T-cell (primary cell): Measurements from ENCODE around the gene CDH13. TPM values are rescaled to one million over a fixed set of nuclear protein-coding genes. Genes with fewer than 3 reads are reported as not detected.

Experiments
- ATAC-seq, 4 experiments: fragments of 200-7000 bp in 3 of 4; fragments of 150-1000 bp in 1 of 4; cut with Tn5 transposase; replicated peaks in 1 of 4; 1 replicate in 3 of 4; 2 replicates in 1 of 4; pipeline ENCODE4 v1.10.0; 2021; ENCODE audit warnings: moderate library complexity in 3 of 4, mild to moderate bottlenecking in 2 of 4, moderate number of reproducible peaks in 1 of 4
- CTCF ChIA-PET, 2 donors: fragments of 300-600 bp; sonication (Branson Sonifier 250); formaldehyde crosslinking; loops; one replicate each; lab custom pipeline; 2022; ENCODE audit warnings: antibody characterized with exemption in 2 of 2; lab: Charles Lee
- POLR2A ChIA-PET, 2 donors: fragments of 300-600 bp; sonication (Branson Sonifier 250); formaldehyde crosslinking; loops; one replicate each; lab custom pipeline; 2022; ENCODE audit warnings: antibody characterized with exemption in 2 of 2; lab: Charles Lee
- DNase-seq, 35 experiments: peaks; one replicate each; pipeline versions ENCODE4 v3.0.0 to v3.0.0-alpha.2; 2013 to 2023
- H3K27ac ChIP-seq: one replicate; pipeline ENCODE4 v1.5.1; 2013; ENCODE audit warnings: low read length
- H3K27me3 ChIP-seq, 2 experiments: replicated peaks in 1 of 2; 1 replicate in 1 of 2; 2 replicates in 1 of 2; pipeline versions ENCODE4 v1.6.1 to v1.7.0; 2013; ENCODE audit warnings: low read length in 1 of 2, mixed read lengths in 1 of 2; ENCODE audit not compliant: control insufficient read depth in 2 of 2, insufficient read depth in 2 of 2; ENCODE audit errors: extremely low read depth in 1 of 2
- H3K36me3 ChIP-seq, 2 donors: 1 replicate in 1 of 2; 2 replicates in 1 of 2; pipeline versions ENCODE4 v1.6.1 to v1.7.0; 2013; ENCODE audit warnings: low read length in 1 of 2; ENCODE audit not compliant: control insufficient read depth in 2 of 2, insufficient read depth in 1 of 2; ENCODE audit errors: extremely low read depth in 1 of 2
- H3K4me1 ChIP-seq, 2 experiments: 1 replicate in 1 of 2; 2 replicates in 1 of 2; pipeline versions ENCODE4 v1.6.1 to v1.7.0; 2013; ENCODE audit warnings: low read length in 2 of 2, mixed read lengths in 1 of 2; ENCODE audit not compliant: insufficient read depth in 2 of 2, control insufficient read depth in 1 of 2; ENCODE audit errors: extremely low read depth in 1 of 2
- H3K4me3 ChIP-seq, 2 donors: 1 replicate in 1 of 2; 2 replicates in 1 of 2; pipeline versions ENCODE4 v1.5.1 to v1.7.0; 2013; ENCODE audit warnings: mild to moderate bottlenecking in 2 of 2, low read length in 1 of 2, moderate library complexity in 1 of 2; ENCODE audit not compliant: control insufficient read depth in 1 of 2; ENCODE audit errors: extremely low read depth in 1 of 2
- H3K9me3 ChIP-seq: 2 replicates; pipeline ENCODE4 v1.7.0; 2013
- H3K27ac Mint-ChIP-seq, 2 donors: one replicate each; pipeline ENCODE4 v1.8.0; 2020 to 2021; ENCODE audit warnings: mild to moderate bottlenecking in 2 of 2, mixed read lengths in 2 of 2
- H3K27me3 Mint-ChIP-seq, 2 donors: one replicate each; pipeline ENCODE4 v1.8.0; 2021 to 2022; ENCODE audit warnings: mixed read lengths in 2 of 2
- H3K36me3 Mint-ChIP-seq: one replicate; pipeline ENCODE4 v1.8.0; 2021; ENCODE audit warnings: mixed read lengths
- H3K4me1 Mint-ChIP-seq, 3 donors: one replicate each; pipeline ENCODE4 v1.8.0; 2020 to 2022; ENCODE audit warnings: mixed read lengths in 3 of 3, mild to moderate bottlenecking in 1 of 3
- H3K4me3 Mint-ChIP-seq, 3 donors: one replicate each; pipeline ENCODE4 v1.8.0; 2020 to 2022; ENCODE audit warnings: mild to moderate bottlenecking in 3 of 3, mixed read lengths in 3 of 3, moderate library complexity in 3 of 3
- H3K9me3 Mint-ChIP-seq, 3 donors: one replicate each; pipeline ENCODE4 v1.8.0; 2020 to 2022; ENCODE audit warnings: mixed read lengths in 3 of 3
- WGBS: methylation state at CpG from one replicate; pipeline ENCODE4 v1.1.5; 2013; ENCODE audit warnings: missing lambda C conversion rate; ENCODE audit not compliant: insufficient coverage; 5-methylcytosine and 5-hydroxymethylcytosine counted together
- total RNA-seq, 35 experiments: library from RNA in 6 of 35; stranded (reverse) in 6 of 35; fragments of 120-200 nt in 1 of 35; gene quantifications; one replicate each; pipeline versions ENCODE4 v1.2.1 to v1.2.4 and lab custom pipeline; 2013 to 2026

Gene CDH13
- total RNA-seq, 5 donors from 2014 or later (not counting 1 experiment from before 2014, with no cell fraction given), result not detected

DNA sequence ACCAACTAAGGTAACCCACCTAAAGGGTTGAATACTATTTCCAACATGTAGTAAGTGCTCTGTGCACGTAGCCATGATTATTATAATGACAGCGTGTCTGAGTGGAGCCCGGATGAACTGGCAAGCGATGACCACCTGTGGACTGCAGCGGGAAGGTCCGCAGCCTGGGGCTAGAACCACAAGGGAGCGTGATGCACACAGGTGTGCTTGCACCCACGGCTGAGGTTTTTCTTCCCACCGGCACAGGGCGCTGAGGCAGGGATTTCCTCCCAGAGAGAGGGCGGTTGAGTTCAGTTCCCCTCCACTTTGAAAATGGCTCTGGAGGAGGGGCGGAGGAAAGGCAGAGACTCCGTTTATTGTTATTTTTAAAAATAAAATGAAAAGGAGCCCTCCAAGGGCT lies 959.3 kb downstream of the CDH13 start:
- ATAC-seq (no peak), DNase-seq (no peak)
- Mint-ChIP-seq H3K4me1 (no peaks in the 10 kb centered on the region), H3K27me3 (no peaks in the 10 kb centered on the region), H3K9me3 (no peaks in the 10 kb centered on the region), H3K4me3 (no peak overlapping the region), H3K36me3 (no peaks in the 10 kb centered on the region), H3K27ac (no peak overlapping the region)
- no peaks in the 10 kb centered on the region for H3K9me3 ChIP-seq
- no peaks in the 10 kb centered on the region for H3K27me3 ChIP-seq
- H3K27ac ChIP-seq, result no peak overlapping the region
- no peak overlapping the region for H3K4me3 ChIP-seq
- no peaks in the 10 kb centered on the region for H3K4me1 ChIP-seq
- ChIA-PET POLR2A (no interaction called here), CTCF (no interaction called here)
- no peaks in the 10 kb centered on the region for H3K36me3 ChIP-seq
- 95% methylated on average over 6 of the region's 13 CpGs for WGBS

DNA sequence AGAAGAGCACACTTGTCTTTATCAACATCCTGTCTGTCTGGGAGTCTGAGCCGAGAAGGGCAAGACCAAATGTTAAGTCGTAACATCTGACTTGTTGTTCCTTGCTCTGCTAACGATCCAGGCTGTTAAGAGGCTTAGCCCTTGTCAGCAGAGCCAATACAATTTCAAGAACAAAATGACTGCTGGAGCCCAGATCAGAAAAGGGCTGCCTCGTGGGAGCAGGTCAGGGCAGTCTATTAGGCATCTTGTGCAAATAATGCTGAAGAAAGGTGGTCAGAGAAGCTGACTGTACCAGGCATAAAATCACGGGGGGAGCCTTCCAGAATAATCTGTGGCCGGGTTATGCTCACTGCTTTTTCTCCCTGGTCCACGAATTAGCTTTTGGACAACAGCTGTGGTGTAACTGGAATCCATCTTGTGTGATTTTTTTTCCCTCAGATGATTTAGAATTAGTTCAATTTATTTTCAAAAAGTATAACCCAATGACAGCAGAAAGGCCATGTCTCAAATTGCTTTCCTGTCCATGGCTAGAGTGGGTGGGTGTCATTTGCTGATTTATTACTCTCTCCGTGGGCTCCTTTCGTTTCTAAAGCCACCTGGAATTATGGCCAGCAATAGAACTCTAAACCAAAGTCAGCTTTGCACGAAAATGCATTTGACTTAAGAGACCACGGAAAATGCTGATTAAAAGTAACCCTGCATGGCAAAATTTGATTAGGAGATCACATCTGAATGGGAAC lies 959.9 kb downstream of the CDH13 start:
- Histone ChIP-seq H3K9me3 (no peaks in the 10 kb centered on the region), H3K4me3 (no peak overlapping the region), H3K27ac (no peak overlapping the region), H3K27me3 (no peaks in the 10 kb centered on the region), H3K4me1 (no peaks in the 10 kb centered on the region), H3K36me3 (no peaks in the 10 kb centered on the region)
- H3K27ac Mint-ChIP-seq, result no peak overlapping the region
- POLR2A ChIA-PET, result no interaction called here
- DNase-seq (no peak), ATAC-seq (no peak)
- H3K27me3 Mint-ChIP-seq, result no peaks in the 10 kb centered on the region
- CTCF ChIA-PET, result interaction anchor here in 1 of 2 donors (0.7 kb wide), 1 partner anchor 176 kb away, joined by 3 read pairs; no protein-coding TSS in a partner anchor
- H3K9me3 Mint-ChIP-seq, result no peaks in the 10 kb centered on the region
- H3K4me3 Mint-ChIP-seq, result no peak overlapping the region
- 50% methylated on average over 4 of the region's 11 CpGs for WGBS
- H3K36me3 Mint-ChIP-seq, result no peaks in the 10 kb centered on the region
- no peaks in the 10 kb centered on the region for H3K4me1 Mint-ChIP-seq

DNA sequence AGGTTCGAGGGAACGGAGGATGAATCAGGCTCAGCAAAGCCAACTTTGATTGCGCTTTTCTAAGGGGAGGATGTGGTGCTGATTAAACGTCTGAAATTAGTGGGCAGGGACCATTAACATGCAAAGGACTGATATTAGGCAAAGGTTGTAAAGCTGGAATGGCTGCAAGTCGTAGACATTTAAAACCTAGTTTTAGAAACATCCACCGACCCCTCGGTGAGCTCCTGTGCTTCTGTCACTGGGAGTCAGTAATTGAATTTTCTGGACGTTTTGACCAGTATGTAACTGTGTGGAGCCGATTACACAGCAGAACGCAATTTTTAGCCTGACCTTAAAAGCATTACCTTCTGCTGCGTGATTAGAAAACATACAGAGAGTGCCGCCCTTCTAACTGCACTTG lies 960.4 kb downstream of the CDH13 start:
- Mint-ChIP-seq H3K36me3 (no peaks in the 10 kb centered on the region), H3K27me3 (no peaks in the 10 kb centered on the region), H3K9me3 (no peaks in the 10 kb centered on the region), H3K27ac (no peak overlapping the region), H3K4me1 (no peaks in the 10 kb centered on the region), H3K4me3 (no peak overlapping the region)
- Histone ChIP-seq H3K27ac (no peak overlapping the region), H3K36me3 (no peaks in the 10 kb centered on the region), H3K4me3 (no peak overlapping the region), H3K27me3 (no peaks in the 10 kb centered on the region), H3K4me1 (no peaks in the 10 kb centered on the region), H3K9me3 (no peaks in the 10 kb centered on the region)
- CTCF ChIA-PET, result interaction anchor here in 1 of 2 donors (0.7 kb wide), 1 partner anchor 176 kb away, joined by 3 read pairs; no protein-coding TSS in a partner anchor
- ATAC-seq, result no peak
- DNase-seq, result no peak
- POLR2A ChIA-PET, result no interaction called here
- 59% methylated on average over 5 of the region's 12 CpGs for WGBS

DNA sequence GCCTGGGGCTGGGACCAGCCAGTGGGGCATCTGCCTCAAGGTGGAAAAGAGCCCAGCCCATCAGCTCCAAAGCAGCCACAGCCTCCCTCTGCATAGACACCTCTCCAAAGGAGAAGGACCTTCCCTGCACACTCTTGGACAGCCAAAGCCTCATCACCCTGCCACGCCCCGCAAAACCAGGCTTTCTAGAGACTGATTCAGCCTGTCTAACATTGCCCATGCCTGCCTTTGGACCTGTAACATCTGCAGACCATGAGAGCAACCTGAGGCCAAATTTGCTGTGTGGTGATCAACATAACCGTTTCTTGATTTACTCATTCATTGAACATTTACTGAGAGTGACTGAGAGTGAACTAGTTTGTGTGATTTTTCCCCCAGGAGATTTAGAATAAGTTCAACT lies 961.3 kb downstream of the CDH13 start:
- Histone ChIP-seq H3K27ac (no peak overlapping the region), H3K4me3 (no peak overlapping the region), H3K36me3 (no peaks in the 10 kb centered on the region), H3K9me3 (no peaks in the 10 kb centered on the region), H3K4me1 (no peaks in the 10 kb centered on the region), H3K27me3 (no peaks in the 10 kb centered on the region)
- POLR2A ChIA-PET, result no interaction called here
- no peak for DNase-seq
- CTCF ChIA-PET, result no interaction called here
- Mint-ChIP-seq H3K9me3 (no peaks in the 10 kb centered on the region), H3K36me3 (no peaks in the 10 kb centered on the region), H3K27ac (no peak overlapping the region), H3K4me3 (no peak overlapping the region), H3K27me3 (no peaks in the 10 kb centered on the region), H3K4me1 (no peaks in the 10 kb centered on the region)
- WGBS, result 60% methylated on average over 1 of the region's 3 CpGs
- no peak for ATAC-seq

DNA sequence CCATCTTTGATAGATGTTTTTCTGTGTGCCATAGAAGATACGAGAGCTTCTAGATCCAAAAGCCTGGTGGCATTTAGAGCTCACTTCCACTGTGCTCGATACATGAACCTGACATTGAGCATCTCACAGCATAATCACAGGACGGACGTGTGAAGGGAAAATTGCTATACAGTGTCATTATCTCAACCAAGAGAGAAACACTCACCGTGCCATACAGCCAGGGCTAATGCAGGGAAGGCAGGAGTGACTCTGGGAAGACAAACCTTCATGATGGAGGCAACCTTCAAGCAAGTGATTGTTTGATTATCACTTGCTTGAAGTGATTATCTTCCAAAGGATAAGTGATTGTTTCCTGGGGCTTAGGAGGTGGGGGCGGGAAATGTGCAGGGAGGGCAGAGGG lies 962.8 kb downstream of the CDH13 start:
- no peak for DNase-seq
- Mint-ChIP-seq H3K36me3 (no peaks in the 10 kb centered on the region), H3K27ac (no peak overlapping the region), H3K27me3 (peaks cover 0 to 2% of the 10 kb centered on the region in 2 donors), H3K9me3 (no peaks in the 10 kb centered on the region), H3K4me1 (no peaks in the 10 kb centered on the region), H3K4me3 (no peak overlapping the region)
- Histone ChIP-seq H3K36me3 (no peaks in the 10 kb centered on the region), H3K4me3 (no peak overlapping the region), H3K4me1 (no peaks in the 10 kb centered on the region), H3K27me3 (no peaks in the 10 kb centered on the region), H3K9me3 (no peaks in the 10 kb centered on the region), H3K27ac (no peak overlapping the region)
- WGBS, result 83% methylated on average over 1 of the region's 6 CpGs
- no peak for ATAC-seq
- ChIA-PET CTCF (no interaction called here), POLR2A (no interaction called here)

DNA sequence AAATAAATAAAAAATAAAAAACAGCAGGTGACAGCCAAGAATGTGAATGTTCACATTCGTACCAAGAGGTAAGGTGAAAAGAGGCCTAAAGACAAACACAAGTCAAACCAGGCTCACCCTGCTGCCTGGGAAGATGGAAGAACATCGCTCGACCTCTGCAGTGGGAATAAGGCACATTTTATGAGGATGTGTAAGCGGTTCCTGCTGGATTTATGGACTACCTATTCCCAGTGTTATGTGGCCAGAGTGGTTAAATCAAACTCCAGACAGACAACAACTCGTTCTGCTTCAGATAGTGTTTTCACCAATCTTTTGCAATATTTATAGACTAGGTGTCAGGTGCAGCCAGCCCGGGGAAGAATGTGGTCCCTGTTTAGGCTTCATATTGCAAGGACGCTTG lies 966.0 kb downstream of the CDH13 start:
- H3K27me3 ChIP-seq, result no peaks in the 10 kb centered on the region
- Mint-ChIP-seq H3K27ac (no peak overlapping the region), H3K4me1 (no peaks in the 10 kb centered on the region), H3K36me3 (no peaks in the 10 kb centered on the region), H3K4me3 (no peak overlapping the region), H3K27me3 (peaks cover 3 to 5% of the 10 kb centered on the region in 2 donors), H3K9me3 (no peaks in the 10 kb centered on the region)
- WGBS, result 65% methylated on average over 2 of the region's 7 CpGs
- ChIA-PET CTCF (no interaction called here), POLR2A (no interaction called here)
- H3K9me3 ChIP-seq, result no peaks in the 10 kb centered on the region
- H3K36me3 ChIP-seq, result no peaks in the 10 kb centered on the region
- DNase-seq, result no peak
- H3K27ac ChIP-seq, result no peak overlapping the region
- ATAC-seq, result no peak
- H3K4me1 ChIP-seq, result no peaks in the 10 kb centered on the region
- no peak overlapping the region for H3K4me3 ChIP-seq
